HG02642 (cell line): ENCODE results near the gene HDHD2.

Source experiments
- ATAC-seq: cut with Tn5 transposase; IDR thresholded peaks from one replicate; pipeline ENCODE4 v1.9.1; 2021; ENCODE audit warnings: mild to moderate bottlenecking; ENCODE audit not compliant: unreplicated experiment, poor library complexity

HDHD2 gene

DNA sequence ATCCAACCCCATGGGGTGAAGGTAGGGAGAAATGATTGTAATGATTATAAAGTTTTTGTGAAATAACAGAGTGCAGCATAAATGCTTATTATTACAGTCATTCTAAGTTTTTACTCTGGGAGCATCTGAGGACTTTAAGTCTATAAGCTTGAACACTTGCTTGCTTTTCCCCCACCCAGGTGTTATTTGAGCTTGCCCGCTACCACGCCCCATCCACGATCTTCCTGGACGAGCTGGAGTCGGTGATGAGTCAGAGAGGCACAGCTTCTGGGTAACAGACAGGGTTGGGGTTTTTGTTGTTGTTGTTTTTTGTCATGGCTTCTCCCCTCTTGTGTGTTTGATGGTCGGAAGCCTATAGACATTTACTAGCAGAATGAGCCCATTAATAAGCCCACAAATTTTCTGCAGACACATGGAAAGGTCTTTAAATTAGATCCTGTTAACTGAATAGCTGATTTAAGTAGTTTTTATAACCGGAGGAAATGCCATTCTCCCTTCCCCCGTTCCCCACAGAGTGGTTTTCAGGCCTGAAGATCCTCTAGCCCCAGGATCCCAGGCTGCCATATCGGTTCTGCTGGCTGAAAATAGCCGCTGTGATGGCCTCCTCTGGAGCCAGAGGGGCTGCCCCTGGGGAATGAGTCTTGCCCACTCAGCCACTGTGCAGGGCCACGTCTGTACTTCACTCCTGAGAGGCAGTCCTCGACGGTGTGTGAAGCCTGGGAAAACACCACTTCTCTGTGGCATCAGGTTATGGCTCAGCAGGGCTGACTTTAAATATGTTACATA is 75.0 kb downstream of the HDHD2 start:
- ATAC-seq: no peak

DNA sequence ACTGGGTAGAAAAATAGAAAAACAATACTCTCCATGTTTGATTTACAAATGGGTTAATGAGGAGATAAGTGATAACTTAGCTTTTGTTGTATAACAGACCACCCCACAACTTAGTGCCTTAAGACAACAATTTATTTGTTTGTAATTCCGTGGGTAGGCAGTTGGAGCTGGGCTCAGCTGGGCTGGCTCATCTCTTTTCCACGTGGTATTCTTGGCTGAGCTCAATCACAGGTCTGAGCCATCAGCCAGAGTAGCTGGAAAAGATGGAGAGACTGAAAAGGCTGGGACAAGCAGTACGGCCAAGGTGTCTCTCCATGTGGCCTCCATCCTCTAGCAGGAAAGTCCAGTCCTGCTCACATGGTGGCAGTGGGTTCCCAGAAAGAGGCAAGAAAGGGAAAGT is 82.7 kb downstream of the HDHD2 start:
- no peak for ATAC-seq

DNA sequence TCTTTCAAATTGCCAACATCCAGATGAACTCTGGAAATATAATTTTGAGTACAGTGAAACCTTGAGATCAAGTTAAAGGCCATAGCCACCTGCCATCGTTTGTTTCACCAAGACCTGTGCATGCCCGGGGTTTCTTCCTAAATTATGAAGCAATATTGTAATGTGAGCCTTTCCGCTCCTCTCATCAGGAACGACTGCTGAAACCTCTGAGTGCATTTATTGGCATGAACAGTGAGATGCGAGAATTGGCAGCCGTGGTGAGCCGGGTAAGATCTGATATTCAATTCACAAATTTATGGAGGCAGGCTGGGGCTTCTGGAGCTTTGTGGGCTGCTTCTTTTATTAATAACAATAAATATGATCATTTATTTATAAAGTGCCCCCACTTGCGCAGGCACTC is 87.2 kb downstream of the HDHD2 start:
- ATAC-seq: no peak

DNA sequence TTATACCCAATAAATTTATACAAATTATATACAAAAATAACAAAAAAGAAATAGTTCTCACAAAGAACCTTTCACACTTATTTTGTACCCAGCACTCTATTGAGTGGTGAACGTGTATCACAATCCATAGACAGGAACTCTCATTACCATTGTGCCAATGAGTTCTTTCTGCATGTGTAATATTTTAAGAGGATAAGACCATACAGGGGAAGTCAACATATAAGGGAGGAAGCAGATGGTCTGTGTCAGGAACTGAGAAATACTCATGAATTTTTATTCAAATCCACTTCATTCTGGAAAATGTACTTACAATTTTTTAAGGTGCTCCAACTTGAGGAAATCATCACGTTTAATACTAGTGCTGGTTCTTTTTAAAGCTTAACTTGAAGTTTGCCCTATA is 87.8 kb downstream of the HDHD2 start:
- no peak for ATAC-seq
